ENCODE results near the gene PRMT1.

DNA sequence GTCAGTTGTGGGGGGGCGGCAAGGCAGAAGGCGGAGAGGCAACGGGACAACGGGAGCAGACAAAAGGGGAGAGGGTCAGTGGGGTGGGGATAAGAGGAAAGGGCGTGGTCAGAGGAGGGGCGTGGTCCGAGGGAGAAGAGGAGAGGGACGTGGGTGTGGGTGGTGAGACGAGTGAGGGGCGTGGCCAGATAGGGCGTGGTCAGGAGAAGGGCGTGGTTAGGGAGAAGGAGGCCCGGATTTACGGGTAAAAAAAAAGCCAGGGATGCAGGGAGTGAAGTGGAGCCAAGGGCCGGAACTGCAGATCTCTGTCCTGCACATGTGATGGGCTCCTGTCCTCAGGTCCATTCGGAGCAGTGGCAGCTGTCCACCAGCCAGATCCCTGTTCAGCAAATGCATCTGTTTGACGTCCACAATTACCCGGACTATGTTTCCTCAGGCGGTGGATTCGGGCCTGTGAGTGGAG is 35.4 kb downstream of the PRMT1 start:
- TF ChIP-seq, protein P1, sequence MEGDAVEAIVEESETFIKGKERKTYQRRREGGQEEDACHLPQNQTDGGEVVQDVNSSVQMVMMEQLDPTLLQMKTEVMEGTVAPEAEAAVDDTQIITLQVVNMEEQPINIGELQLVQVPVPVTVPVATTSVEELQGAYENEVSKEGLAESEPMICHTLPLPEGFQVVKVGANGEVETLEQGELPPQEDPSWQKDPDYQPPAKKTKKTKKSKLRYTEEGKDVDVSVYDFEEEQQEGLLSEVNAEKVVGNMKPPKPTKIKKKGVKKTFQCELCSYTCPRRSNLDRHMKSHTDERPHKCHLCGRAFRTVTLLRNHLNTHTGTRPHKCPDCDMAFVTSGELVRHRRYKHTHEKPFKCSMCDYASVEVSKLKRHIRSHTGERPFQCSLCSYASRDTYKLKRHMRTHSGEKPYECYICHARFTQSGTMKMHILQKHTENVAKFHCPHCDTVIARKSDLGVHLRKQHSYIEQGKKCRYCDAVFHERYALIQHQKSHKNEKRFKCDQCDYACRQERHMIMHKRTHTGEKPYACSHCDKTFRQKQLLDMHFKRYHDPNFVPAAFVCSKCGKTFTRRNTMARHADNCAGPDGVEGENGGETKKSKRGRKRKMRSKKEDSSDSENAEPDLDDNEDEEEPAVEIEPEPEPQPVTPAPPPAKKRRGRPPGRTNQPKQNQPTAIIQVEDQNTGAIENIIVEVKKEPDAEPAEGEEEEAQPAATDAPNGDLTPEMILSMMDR (IDR thresholded peaks at IDR 0.05; ENCODE audit: low read length), result no peak
- no peak for TF ChIP-seq EZH2 (IDR thresholded peaks at IDR 0.05; ENCODE audit: borderline replicate concordance, low read length)

All from OCI-LY1 (cell line).